ENCODE measurements around the gene PPP1R3C. TPM values are rescaled to one million over a fixed set of nuclear protein-coding genes. Genes with fewer than 3 reads are reported as not detected.

PPP1R3C gene
- total and polyA plus RNA-seq, 2 of the 4 experiments (the other 2 are of a cell fraction), result 17.4 to 62.9 TPM

DNA sequence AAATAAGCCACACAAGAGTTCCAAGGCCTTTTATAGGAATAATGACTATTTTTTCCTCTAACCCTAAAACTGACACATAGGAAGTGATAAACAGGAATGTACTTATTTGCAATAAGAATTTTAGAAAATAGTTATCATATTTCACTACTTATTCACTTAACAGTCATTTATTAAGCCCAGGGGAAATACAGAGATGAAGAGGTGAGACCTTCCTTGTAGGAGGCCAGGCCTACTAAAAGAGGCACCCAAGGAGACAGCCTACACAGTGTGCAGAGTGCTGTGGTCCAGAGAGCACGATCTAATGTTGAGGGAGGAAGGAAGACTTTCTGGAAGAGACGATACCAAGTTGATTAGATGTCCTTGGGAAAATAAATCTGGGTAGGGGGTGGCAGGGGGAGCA is 45.0 kb upstream of the PPP1R3C start:
- Histone ChIP-seq H3K4me3 (ENCODE audit: insufficient read depth, low read depth, low read length) (no peak overlapping the region), H3K79me1 (ENCODE audit: low read depth in 1 of 2, low read length in 2 of 2) (no peaks in the 10 kb centered on the region), H3K27ac (ENCODE audit: insufficient read depth, low read length) (no peak overlapping the region), H2AK5ac (ENCODE audit: low read depth, low read length) (no peak overlapping the region), H4K20me1 (ENCODE audit: insufficient read depth, low read length) (no peaks in the 10 kb centered on the region), H2AK9ac (replicated peaks; ENCODE audit: low read depth, low read length, poor library complexity) (no peak overlapping the region), H3K9me1 (ENCODE audit: insufficient read depth, low read length) (peaks cover 8% of the 10 kb centered on the region; the same call in 1 of the 2 replicates), H2BK20ac (ENCODE audit: low read depth, low read length) (peak overlapping the region; percentile 75; the same call in 1 of the 2 replicates), H3K36me3 (ENCODE audit: control insufficient read depth, insufficient read depth, low read length) (no peaks in the 10 kb centered on the region), H3K9ac (ENCODE audit: low read depth, low read length) (no peak overlapping the region), H2BK15ac (ENCODE audit: low read depth, low read length) (no peak overlapping the region; the same call in 2 of the 3 replicates), H3K23ac (ENCODE audit: low read depth, low read length) (no peak overlapping the region), H3K18ac (ENCODE audit: low read depth, low read length) (no peak overlapping the region), H3K4ac (ENCODE audit: low read depth, low read length) (peak overlapping the region; percentile 10; the same call in 1 of the 2 replicates), H3K27me3 (ENCODE audit: control insufficient read depth, insufficient read depth, low read length) (no peaks in the 10 kb centered on the region), H4K8ac (ENCODE audit: low read depth in 2 of 2, low read length in 2 of 2) (no peak overlapping the region), H3K14ac (replicated peaks; ENCODE audit: low read depth, low read length) (no peak overlapping the region), H2BK120ac (ENCODE audit: low read depth, low read length) (no peak overlapping the region), H3K4me2 (ENCODE audit: low read depth, low read length) (no peak overlapping the region), H3K9me3 (ENCODE audit: control insufficient read depth, insufficient read depth, low read length) (no peaks in the 10 kb centered on the region), H3K4me1 (ENCODE audit: control insufficient read depth, insufficient read depth, low read length) (peaks cover 8% of the 10 kb centered on the region), H4K5ac (ENCODE audit: low read depth, low read length) (no peak overlapping the region), H2BK5ac (ENCODE audit: low read depth, low read length, poor library complexity, severe bottlenecking) (peak overlapping the region; percentile 44), H4K91ac (ENCODE audit: insufficient read depth, low read depth, low read length) (no peak overlapping the region), H2AFZ (replicated peaks; ENCODE audit: low read length, poor library complexity) (peak overlapping the region; percentile 27), H3K56ac (ENCODE audit: extremely low read depth, insufficient read depth, low read length) (no peak overlapping the region)
- TF ChIP-seq MXI1 (IDR thresholded peaks at IDR 0.05; ENCODE audit: borderline replicate concordance, low read depth, low read length), result no peak
- TF ChIP-seq FOS (IDR thresholded peaks at IDR 0.05; ENCODE audit: low read depth, low read length), result no peak
- no peak for TF ChIP-seq BHLHE40 (IDR thresholded peaks at IDR 0.05; ENCODE audit: low read depth, low read length)
- TF ChIP-seq CTCF (conservative IDR thresholded peaks at IDR 0.05; ENCODE audit: low read depth, low read length), result no peak
- no peak for TF ChIP-seq RCOR1 (IDR thresholded peaks at IDR 0.05; ENCODE audit: insufficient replicate concordance, low read length)
- intact Hi-C loops (cut with micrococcal nuclease) (no loop called here), dilution Hi-C loops (cut with HindIII; ENCODE audit: low sequenced_read_pairs, unreplicated experiment) (no loop called here), in situ Hi-C loops (cut with MboI; ENCODE audit: low sequenced_read_pairs) (no loop called here)
- peak; percentile 42; the same call in 1 of the 2 replicates for ATAC-seq (ENCODE audit: low read depth)
- ChIA-PET POLR2A (ENCODE audit: unreplicated experiment) (no interaction called here), CTCF (interaction anchor here (0.6 to 1.1 kb wide), 2 partner anchors 19 to 517 kb away, joined by 3 to 4 read pairs; no protein-coding TSS in a partner anchor)
- BruUV-seq (replicated peaks), result no TSS peak
- no peak for DNase-seq
- 100% methylated on average over 2 of the region's 2 CpGs; no CpG with 5 or more reads in 1 of the 2 experiments for WGBS, 2 experiments (ENCODE audit: extremely low coverage in 2 of 2, insufficient read length in 1 of 2)
